Upper lobe of left lung (tissue), 4 donors: ENCODE results near the gene EXOC2.

Source experiments
- EP300 ChIP-seq, 4 donors: sonication (generic); formaldehyde crosslinking; IDR thresholded peaks; one replicate each; pipeline ENCODE4 v1.5.1; 2017; ENCODE audit warnings: antibody characterized with exemption in 4 of 4, control low read depth in 2 of 4
- POLR2A ChIP-seq, 4 donors: fragments of 450-650 bp; IDR thresholded peaks; one replicate each; pipeline ENCODE4 v1.5.1; 2016 to 2017; ENCODE audit warnings: antibody characterized with exemption in 4 of 4, mild to moderate bottlenecking in 2 of 4
- POLR2AphosphoS5 ChIP-seq, 2 donors: sonication (generic); formaldehyde crosslinking; IDR thresholded peaks; one replicate each; pipeline ENCODE4 v1.5.1; 2017; ENCODE audit warnings: antibody characterized with exemption in 2 of 2
- TF ChIP-seq, protein P1 (sequence below), 6 experiments: fragments of 450-650 bp in 4 of 6; fragments of 200-600 bp in 2 of 6; sonication (generic) in 2 of 6; IDR thresholded peaks; one replicate each; pipeline ENCODE4 v1.5.1; 2016 to 2019; ENCODE audit warnings: antibody characterized with exemption in 6 of 6

DNA sequence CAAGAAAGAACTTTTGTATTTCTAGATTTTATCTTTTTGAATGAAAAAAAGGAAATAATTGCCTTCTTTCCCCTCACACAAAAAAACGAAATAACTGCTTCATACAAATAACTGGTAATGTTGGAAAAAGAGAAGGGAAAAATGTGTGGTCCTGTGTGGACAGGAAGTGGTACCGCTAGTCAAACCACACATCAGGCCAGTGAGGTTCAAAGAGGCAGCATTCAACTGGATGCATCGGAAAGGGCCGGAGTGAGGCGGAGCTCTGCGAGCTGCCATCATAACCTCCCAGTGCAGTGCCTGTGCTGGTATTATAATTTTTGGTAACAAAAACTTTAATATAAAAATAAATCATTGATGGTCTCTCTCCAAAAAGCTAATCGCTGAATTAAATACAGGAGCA, 190.2 kb downstream of the EXOC2 start:
- TF ChIP-seq, protein P1, sequence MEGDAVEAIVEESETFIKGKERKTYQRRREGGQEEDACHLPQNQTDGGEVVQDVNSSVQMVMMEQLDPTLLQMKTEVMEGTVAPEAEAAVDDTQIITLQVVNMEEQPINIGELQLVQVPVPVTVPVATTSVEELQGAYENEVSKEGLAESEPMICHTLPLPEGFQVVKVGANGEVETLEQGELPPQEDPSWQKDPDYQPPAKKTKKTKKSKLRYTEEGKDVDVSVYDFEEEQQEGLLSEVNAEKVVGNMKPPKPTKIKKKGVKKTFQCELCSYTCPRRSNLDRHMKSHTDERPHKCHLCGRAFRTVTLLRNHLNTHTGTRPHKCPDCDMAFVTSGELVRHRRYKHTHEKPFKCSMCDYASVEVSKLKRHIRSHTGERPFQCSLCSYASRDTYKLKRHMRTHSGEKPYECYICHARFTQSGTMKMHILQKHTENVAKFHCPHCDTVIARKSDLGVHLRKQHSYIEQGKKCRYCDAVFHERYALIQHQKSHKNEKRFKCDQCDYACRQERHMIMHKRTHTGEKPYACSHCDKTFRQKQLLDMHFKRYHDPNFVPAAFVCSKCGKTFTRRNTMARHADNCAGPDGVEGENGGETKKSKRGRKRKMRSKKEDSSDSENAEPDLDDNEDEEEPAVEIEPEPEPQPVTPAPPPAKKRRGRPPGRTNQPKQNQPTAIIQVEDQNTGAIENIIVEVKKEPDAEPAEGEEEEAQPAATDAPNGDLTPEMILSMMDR (IDR thresholded peaks at IDR 0.05): no peak
- TF ChIP-seq EP300 (IDR thresholded peaks at IDR 0.05) (no peak), POLR2AphosphoS5 (IDR thresholded peaks at IDR 0.05) (no peak), POLR2A (IDR thresholded peaks at IDR 0.05) (no peak)
